ENCODE results near the gene KRTAP16-1.
"Not testable (repeated sequence)": the region's sequence is repeated elsewhere in the genome, so short reads cannot be mapped to it uniquely, and the experiment has no call there.

Gene KRTAP16-1

GRCh38 chr17:41301204-41301790, 7.8 kb downstream of the KRTAP16-1 start:
- DNase-seq: no peak

DNA sequence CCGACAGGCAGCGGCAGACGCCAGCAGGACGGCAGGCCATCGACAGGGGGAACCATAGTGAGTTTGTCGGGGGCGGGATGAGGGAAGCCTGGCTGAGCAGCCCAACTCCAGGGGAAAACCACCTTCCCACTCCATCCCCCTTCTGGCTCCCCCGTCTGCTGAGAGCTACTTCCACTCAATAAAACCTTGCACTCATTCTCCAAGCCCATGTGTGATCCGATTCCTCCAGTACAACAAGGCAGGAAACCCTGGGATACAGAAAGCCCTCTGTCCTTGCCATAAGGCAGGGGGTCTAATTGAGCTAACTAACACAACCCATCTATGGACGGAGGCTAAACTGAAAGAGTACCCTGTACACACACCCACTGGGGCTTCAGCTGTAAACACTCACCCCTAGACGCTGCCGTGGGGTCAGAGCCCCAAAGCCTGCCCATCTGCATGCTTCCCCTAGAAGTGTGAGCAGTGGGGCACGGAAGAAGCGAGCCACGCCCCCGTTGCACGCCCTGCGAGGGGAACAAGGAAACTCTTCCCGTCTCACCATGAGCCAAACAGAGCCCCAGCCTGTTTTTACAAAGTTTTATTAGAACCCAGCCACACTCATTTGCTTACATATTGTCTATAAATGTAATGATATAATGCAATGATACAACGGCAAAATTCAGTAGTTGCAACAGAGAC, 10.5 kb downstream of the KRTAP16-1 start:
- no peak for DNase-seq

- no peak for DNase-seq
These were observed 12.3 kb downstream of the KRTAP16-1 start for GRCh38 chr17:41296846-41297245.

DNA sequence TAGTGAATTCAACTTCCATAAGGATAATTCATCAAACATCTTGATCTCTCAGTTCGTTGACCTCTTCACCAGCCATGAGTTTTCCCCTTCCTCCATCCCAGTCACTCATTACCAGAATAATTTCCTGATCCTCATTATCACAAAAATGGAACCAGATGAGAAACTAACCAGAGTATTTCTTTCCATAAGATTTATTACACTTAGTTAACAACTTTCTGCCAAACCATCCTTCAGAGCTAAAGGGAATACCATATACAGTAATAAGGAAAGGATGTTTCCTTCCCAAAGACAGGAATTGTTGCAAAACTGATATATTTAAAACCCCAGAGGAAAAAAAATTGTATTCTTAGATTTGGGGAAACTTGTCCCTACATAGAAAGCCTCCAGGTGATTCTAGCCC, 15.1 kb downstream of the KRTAP16-1 start:
- no peak for DNase-seq

GRCh38 chr17:41287050-41287449, 22.1 kb downstream of the KRTAP16-1 start:
- peak; percentile 6 for DNase-seq

DNA sequence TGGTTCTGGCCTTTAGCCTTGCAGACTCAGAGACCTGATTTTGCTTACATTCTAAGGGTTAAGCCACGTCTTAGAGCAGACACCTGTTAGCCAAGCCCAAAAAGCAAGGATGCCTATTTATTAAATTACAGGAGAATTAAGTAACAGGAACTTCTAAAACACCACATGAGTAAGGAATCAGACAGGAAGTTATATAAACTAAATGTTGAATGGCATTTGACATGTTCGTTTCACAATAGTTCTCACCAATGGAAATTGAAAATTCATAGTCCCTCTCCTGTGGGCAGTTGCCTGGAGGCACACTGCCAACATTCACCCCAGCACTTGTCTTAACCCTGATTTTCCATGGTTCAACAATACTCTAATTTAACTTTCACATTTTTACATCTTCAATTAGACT, 24.6 kb downstream of the KRTAP16-1 start:
- DNase-seq: no peak

- no peak for DNase-seq
These were observed 25.1 kb downstream of the KRTAP16-1 start for GRCh38 chr17:41284043-41284442.

DNA sequence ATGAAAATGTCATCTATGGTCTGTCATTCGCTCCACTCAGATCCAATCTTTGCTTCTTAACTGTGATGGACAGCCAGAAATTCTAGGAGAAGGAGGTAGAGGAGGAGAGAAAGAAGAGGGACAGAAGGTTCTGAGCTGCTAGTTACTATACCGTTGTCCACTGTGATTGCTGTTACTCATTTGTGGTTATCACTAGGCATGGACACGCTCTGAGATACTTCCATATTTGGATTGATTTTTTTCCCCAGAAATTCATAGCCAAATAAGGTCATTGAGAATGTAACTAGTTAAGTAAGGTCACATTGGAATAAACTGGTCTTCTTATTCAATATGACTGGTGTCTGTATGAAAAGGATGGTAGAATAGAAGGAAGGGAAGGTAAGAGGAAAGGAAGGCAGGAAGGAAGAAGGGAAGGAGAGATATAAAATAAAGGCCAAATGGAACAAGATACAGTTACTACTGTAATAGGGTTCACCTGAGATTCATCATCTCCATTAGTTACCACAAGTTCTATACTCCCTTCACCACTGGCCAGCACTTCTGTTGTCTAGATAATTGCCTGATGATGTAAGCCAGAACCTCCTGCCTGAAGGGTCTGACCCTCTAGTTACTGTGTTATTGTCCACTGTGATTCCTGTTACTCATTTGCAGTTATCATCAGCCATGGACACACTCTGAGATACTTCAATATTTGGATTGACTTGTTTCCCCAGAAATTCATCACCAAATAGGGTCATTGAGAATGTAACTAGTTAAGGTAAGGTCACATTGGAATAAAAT, 30.7 kb downstream of the KRTAP16-1 start:
- DNase-seq: no peak

- not testable (repeated sequence) for DNase-seq
These were observed 33.4 kb downstream of the KRTAP16-1 start, which contains the start of gene KRTAP9-7 for GRCh38 chr17:41275648-41276190. TSS of gene KRTAP9-7 (plus strand) at chr17:41275698. CDS start at chr17:41275698, 0 bp downstream.

GRCh38 chr17:41271858-41272257, 37.3 kb downstream of the KRTAP16-1 start:
- no peak for DNase-seq

DNA sequence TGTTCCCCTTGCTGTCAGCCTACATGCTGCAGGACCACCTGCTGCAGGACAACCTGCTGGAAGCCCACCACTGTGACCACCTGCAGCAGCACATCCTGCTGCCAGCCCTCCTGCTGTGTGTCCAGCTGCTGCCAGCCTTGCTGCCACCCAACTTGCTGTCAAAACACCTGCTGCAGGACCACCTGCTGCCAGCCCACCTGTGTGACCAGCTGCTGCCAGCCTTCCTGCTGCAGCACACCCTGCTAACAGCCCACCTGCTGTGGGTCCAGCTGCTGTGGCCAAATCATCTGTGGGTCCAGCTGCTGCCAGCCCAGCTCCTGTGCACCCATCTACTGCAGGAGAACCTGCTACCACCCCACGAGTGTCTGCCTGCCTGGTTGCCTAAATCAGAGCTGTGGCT, 37.8 kb downstream of the KRTAP16-1 start:
- DNase-seq: not testable (repeated sequence)

DNA sequence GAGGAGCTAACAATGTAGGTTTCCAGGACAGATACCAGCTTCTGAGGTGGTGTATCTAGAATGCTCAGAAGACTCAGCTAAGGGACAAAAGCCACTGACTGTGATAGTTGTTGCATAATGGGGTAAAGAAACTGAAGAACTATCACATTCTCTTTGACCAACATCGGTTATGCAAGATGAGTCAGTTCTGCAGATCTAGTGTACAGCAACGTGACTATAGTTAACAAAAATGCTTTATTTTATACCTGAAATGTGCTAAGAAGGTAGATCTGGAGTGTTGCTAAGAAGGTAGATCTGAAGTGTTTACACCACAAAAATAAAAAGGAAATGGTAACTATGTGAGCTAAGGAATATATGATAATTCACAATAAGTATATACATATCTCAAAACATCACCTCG, 41.4 kb downstream of the KRTAP16-1 start:
- DNase-seq: no peak

DNA sequence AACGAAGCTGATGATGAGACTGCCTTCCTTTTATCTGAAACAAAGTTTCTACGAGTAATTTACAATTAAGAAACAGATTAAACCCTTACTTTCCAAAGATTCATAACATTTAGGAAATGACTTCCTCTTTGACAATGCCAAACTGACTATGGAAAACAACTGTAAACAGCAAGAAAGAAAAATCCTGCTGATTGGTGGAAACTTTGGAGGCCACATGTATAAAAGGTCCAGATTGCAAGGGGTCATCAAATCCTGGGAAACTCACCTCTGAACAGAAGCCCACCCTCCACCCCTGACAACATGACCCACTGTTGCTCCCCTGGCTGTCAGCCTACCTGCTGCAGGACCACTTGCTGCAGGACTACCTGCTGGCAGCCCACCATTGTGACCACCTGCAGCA, 44.0 kb downstream of the KRTAP16-1 start, which contains the start of gene KRTAP9-6:
Gene KRTAP9-6 (plus strand): TSS at position 301 of the 400 bp plus-strand sequence. CDS start 0 bp downstream, at position 301.
- no peak for DNase-seq

DNA sequence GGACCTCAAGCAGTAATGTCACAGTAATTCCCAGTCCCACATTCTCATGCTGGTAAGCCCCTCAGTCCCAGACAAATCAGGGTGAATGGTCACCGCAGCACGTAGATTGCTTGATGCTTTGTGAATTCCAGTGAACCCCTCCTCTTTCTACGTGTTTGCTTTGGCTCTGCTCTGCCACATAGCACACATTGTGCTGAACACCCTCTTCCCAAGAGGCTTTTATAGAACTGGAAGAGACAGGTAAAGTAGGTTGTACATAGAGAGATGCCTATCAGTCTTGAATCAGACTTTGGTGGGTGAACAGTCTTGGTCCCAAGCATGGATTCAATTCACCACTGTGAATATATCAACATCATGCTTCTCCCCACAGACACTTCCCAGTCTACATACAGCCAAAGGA, 44.5 kb downstream of the KRTAP16-1 start:
- no peak for DNase-seq

DNA sequence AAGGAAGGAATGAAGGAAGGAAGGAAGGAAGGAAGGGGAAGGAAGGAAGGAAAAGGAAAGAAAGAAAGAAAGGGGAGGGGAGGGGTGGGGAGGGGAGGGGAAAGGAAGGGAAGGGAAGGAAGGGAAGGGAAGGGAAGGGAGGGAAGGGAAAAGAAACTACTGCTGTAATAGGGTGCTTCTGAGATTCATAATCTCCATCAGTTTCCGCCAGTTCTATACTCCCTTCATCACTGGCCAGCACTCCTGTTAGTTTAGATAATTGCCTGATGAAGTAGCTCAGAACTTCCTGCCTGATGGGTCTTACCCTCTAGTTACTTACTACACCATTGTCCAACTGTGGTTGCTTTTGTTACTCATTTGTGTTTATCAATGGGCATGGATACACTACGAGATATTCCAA, 45.9 kb downstream of the KRTAP16-1 start:
- no peak for DNase-seq

DNA sequence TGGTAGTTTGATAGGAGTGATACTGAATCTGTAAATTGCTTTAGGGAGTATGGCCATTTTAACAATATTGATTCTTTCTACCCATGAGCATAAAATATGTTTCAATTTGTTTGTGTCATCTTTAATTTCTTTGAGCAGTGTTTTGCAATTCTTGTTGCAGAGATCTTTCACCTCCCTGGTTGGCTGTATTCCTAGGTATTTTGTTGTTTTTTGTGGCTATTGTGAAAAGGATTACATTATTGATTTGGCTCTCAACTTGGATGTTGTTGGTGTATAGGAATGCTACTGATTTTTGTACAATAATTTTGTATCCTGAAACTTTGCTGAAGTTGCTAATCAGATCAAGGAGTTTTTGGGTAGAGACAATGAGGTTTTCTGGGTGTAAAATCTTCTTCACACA, 50.7 kb downstream of the KRTAP16-1 start:
- no peak for DNase-seq
